Measurements from ENCODE around the gene PTH1R. TPM values are rescaled to one million over a fixed set of nuclear protein-coding genes. Genes with fewer than 3 reads are reported as not detected.

Gene PTH1R
- total RNA-seq, 1 donor from 2014 or later: 10.3 TPM

DNA sequence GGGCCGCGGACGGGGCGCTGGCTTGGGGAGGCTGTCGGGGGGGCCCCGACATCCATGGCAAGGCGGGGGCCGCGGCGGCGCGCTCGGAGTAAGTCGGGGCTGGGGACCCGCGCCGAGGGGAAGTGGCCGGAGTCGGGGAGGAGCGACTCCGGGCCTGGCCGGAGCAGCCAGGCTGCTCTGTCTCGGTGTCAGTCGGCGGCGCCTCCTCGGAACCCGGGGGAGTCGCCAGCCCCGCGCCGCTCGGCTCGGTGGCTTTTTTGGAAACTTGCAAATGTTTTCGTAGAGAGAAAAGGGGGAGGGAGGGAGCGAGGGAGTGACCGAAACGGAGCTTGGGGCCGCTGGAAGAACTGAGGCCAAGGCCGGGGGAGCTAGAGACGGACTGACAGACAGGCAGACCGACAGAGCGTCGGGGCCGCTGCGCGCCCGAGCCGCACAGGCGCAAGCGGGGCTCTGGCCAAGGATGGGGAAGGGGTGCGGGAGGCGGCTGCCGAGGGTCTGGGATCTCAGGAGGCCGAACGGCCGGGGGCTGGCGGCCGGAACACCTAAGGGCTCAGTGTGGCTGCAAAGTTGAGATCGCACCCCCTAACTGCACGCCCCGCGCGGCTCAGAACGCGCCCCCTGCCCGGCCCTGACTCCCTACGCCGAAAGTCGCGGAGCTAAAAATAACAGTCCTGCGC is 5.0 kb downstream of the PTH1R start:
- Histone ChIP-seq H3K4me3 (peak overlapping the region; percentile 84 to 89), H3K4me1 (peaks cover 6 to 15% of the 10 kb centered on the region in 2 donors), H3K9me3 (no peaks in the 10 kb centered on the region), H3K36me3 (no peaks in the 10 kb centered on the region), H3K27me3 (no peaks in the 10 kb centered on the region), H3K27ac (peak overlapping the region; percentile 74 to 83)
- intact Hi-C loops (cut with DNase I): no loop called here
- DNase-seq (ENCODE audit: low spot score in 2 of 2): no peak
- TF ChIP-seq, protein P1, sequence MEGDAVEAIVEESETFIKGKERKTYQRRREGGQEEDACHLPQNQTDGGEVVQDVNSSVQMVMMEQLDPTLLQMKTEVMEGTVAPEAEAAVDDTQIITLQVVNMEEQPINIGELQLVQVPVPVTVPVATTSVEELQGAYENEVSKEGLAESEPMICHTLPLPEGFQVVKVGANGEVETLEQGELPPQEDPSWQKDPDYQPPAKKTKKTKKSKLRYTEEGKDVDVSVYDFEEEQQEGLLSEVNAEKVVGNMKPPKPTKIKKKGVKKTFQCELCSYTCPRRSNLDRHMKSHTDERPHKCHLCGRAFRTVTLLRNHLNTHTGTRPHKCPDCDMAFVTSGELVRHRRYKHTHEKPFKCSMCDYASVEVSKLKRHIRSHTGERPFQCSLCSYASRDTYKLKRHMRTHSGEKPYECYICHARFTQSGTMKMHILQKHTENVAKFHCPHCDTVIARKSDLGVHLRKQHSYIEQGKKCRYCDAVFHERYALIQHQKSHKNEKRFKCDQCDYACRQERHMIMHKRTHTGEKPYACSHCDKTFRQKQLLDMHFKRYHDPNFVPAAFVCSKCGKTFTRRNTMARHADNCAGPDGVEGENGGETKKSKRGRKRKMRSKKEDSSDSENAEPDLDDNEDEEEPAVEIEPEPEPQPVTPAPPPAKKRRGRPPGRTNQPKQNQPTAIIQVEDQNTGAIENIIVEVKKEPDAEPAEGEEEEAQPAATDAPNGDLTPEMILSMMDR (IDR thresholded peaks at IDR 0.05): no peak

DNA sequence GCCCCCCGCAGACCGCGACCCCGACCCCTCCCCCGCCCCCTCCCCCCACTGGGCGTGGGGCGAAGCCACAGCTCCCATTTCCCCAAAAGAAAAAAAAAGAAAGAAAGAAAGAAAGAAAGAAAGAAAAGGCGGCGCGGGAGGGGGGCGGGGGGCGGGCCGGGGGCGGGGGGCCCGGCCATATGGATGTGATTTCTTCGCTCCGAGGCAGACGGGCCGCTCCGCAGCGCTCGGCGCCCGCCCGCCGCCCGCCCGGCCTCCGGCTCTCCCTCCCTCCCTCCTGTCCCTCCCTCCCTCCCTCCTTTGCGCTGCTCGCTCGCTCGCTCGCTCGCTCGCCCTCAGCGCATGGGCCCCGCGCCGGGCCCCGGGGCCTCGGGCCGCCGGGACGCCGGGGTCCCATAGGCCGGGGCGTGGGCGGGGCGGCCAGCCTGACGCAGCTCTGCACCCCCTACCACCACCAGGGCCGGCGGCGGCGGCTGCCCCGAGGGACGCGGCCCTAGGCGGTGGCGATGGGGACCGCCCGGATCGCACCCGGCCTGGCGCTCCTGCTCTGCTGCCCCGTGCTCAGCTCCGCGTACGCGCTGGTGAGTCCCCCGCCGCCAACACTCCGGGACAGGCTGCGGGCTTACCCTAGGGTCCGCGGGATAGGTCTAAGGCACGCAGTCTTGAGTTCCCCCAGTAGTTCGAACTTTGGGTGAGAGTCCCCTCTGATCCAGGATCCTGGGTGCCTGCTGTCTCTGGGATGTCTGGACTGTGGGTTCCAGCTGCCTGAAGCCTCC is 5.7 kb downstream of the PTH1R start:
- peaks cover 6 to 15% of the 10 kb centered on the region in 2 donors for H3K4me1 ChIP-seq
- no peaks in the 10 kb centered on the region for H3K27me3 ChIP-seq
- H3K9me3 ChIP-seq: no peaks in the 10 kb centered on the region
- TF ChIP-seq, protein P1 (IDR thresholded peaks at IDR 0.05): no peak
- peak overlapping the region; percentile 84 to 89 for H3K4me3 ChIP-seq
- intact Hi-C loops (cut with DNase I): no loop called here
- no peak for DNase-seq (ENCODE audit: low spot score in 2 of 2)
- H3K27ac ChIP-seq: peak overlapping the region; percentile 74 to 83
- H3K36me3 ChIP-seq: no peaks in the 10 kb centered on the region

DNA sequence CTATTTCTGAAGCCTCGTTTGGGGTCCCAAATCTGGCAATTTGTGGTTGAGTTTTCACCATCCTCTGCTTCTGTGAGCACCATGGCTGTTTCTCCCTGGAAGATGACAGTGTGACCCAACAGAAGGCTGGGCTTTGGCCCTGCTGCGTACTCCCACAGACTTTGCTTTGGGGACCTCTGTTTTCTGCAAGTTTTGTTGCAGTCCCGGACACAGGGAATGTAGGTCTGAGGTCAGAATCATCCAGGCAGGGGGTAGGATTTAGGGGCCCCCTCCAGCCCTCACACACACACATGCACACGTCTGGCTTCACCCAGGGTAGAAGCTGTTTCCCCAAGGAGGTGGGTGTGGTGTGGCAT is 6.3 kb downstream of the PTH1R start:
- intact Hi-C loops (cut with DNase I): no loop called here
- TF ChIP-seq, protein P1 (IDR thresholded peaks at IDR 0.05): no peak
- peak overlapping the region; percentile 84 to 89 for H3K4me3 ChIP-seq
- H3K27me3 ChIP-seq: no peaks in the 10 kb centered on the region
- no peaks in the 10 kb centered on the region for H3K36me3 ChIP-seq
- H3K4me1 ChIP-seq: peaks cover 5 to 15% of the 10 kb centered on the region in 2 donors
- H3K27ac ChIP-seq: peak overlapping the region in 1 of 2 donors; percentile 83
- DNase-seq (ENCODE audit: low spot score in 2 of 2): no peak
- H3K9me3 ChIP-seq: no peaks in the 10 kb centered on the region

DNA sequence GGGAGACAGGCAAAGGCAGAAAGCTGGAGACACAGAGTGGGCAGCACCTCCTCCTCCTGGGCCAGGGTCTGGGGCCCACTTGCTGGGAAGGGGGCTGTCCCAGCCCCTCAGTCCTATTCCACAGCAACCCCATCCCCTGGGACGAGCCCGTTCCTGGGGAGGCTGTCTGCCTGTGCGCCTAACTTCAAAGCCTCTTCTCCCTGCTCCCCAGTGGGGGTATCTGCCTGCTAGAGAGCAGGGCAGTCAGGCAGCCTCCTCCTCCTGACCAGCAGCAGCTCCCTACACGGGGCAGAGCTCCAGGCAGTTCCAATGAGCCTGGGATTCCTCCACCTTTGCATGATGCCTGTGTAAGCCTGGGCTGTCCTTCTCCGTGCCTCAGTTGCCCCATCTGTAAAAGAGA is 6.9 kb downstream of the PTH1R start:
- intact Hi-C loops (cut with DNase I): no loop called here
- no peak for DNase-seq (ENCODE audit: low spot score in 2 of 2)
- TF ChIP-seq, protein P1 (IDR thresholded peaks at IDR 0.05): no peak
- Histone ChIP-seq H3K27ac (no peak overlapping the region), H3K36me3 (no peaks in the 10 kb centered on the region), H3K27me3 (no peaks in the 10 kb centered on the region), H3K4me3 (no peak overlapping the region), H3K9me3 (no peaks in the 10 kb centered on the region), H3K4me1 (peaks cover 3 to 15% of the 10 kb centered on the region in 2 donors)

DNA sequence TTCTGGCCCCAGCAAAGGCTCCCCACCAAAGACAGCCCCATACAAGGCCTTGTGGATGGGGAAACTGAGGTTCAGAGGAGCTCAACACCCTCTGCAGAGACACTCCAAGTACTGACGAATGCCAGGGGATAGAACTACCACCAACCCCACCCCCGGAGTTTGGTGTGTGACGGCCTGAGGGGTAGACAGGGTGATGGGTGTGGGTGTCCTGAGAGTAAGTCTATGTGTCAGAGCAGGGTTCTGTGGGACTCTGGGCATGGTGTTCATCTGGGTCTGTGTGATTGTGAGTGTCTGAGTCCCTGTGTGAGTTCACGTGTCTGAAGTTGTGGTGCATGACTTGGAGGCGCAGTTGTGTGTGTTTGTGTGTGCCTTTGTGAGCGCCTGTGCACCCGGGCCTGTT is 7.4 kb downstream of the PTH1R start:
- no peak overlapping the region for H3K27ac ChIP-seq
- DNase-seq (ENCODE audit: low spot score in 2 of 2): no peak
- H3K36me3 ChIP-seq: no peaks in the 10 kb centered on the region
- H3K4me3 ChIP-seq: no peak overlapping the region
- TF ChIP-seq, protein P1 (IDR thresholded peaks at IDR 0.05): no peak
- no peaks in the 10 kb centered on the region for H3K27me3 ChIP-seq
- peaks cover 3 to 15% of the 10 kb centered on the region in 2 donors for H3K4me1 ChIP-seq
- H3K9me3 ChIP-seq: no peaks in the 10 kb centered on the region
- intact Hi-C loops (cut with DNase I): no loop called here
